ENCODE results near the gene PRR35. TPM values are rescaled to one million over a fixed set of nuclear protein-coding genes. Genes with fewer than 3 reads are reported as not detected.
A peak's percentile ranks its signal among the peaks of the same experiment; 100 is the strongest.

Gene PRR35
- 0.14 TPM in 1 of 2 replicates, not detected in the other for total RNA-seq

GRCh38 chr16:560204-560700 lies at the start of gene PRR35:
Gene PRR35 (plus strand): TSS chr16:560394. CDS start chr16:563295, 2,901 bp downstream.

GRCh38 chr16:527015-527903 lies 32.9 kb upstream of the PRR35 start, which contains the start of gene CAPN15:
Gene CAPN15 (plus strand): TSS chr16:527712. CDS start chr16:546839, 19,127 bp downstream.

GRCh38 chr16:566475-567372 lies 6.5 kb downstream of the PRR35 start, which contains the start of gene NHLRC4:
Gene NHLRC4 (plus strand): TSS chr16:567005. CDS start chr16:568048, 1,043 bp downstream.

GRCh38 chr16:569445-570254 lies 9.5 kb downstream of the PRR35 start, which contains the start of gene PIGQ:
Gene PIGQ (plus strand): TSS chr16:569968. CDS start chr16:574075, 4,107 bp downstream.

GRCh38 chr16:589658-590187 lies 29.5 kb downstream of the PRR35 start, which contains the start of gene RAB40C:
Gene RAB40C (plus strand): TSS chr16:590066. CDS start chr16:590292, 226 bp downstream.

Small RNA genes lying within 50 kb of the gene (small RNA-seq; reads per million reads assigned to genes)
- gene MIR3176 (ENCODE audit: low replicate concordance), result not detected
- 0.33 reads per million, percentile 3 among the genes with 10 or more reads in this experiment for gene MIR5587 (ENCODE audit: low replicate concordance)
- not detected for gene Z98883.1 (ENCODE audit: low replicate concordance)

Other genes with a start within 250 kb of the PRR35 start
- gene AXIN1, start 207.7 kb upstream of the PRR35 start, total RNA-seq, result 25.8 and 28.2 TPM in 2 replicates
- gene MRPL28, start 189.9 kb upstream of the PRR35 start, total RNA-seq, result 76.4 and 85.0 TPM in 2 replicates
- gene PGAP6, start 178.4 kb upstream of the PRR35 start, total RNA-seq, result 109 and 146 TPM in 2 replicates
- 96.1 and 115 TPM in 2 replicates for gene NME4, start 163.2 kb upstream of the PRR35 start, total RNA-seq
- 8.8 and 10.2 TPM in 2 replicates for gene DECR2, start 158.5 kb upstream of the PRR35 start, total RNA-seq
- gene RAB11FIP3, start 134.7 kb upstream of the PRR35 start, total RNA-seq, result 23.2 and 27.8 TPM in 2 replicates
- gene CAPN15, start 32.7 kb upstream of the PRR35 start, total RNA-seq, result 68.9 and 91.9 TPM in 2 replicates
- 2.6 TPM in 2 replicates for gene NHLRC4, start 6.6 kb downstream of the PRR35 start, total RNA-seq
- gene PIGQ, start 9.6 kb downstream of the PRR35 start, total RNA-seq, result 27.8 and 33.5 TPM in 2 replicates
- gene RAB40C, start 29.7 kb downstream of the PRR35 start, total RNA-seq, result 15.3 and 16.5 TPM in 2 replicates
- gene WFIKKN1, start 70.6 kb downstream of the PRR35 start, total RNA-seq, result 0.14 and 0.22 TPM in 2 replicates
- 99.1 and 106 TPM in 2 replicates for gene METTL26, start 75.9 kb downstream of the PRR35 start, total RNA-seq
- gene MCRIP2, start 81.4 kb downstream of the PRR35 start, total RNA-seq, result 11.5 and 16.6 TPM in 2 replicates
- gene WDR90, start 89.0 kb downstream of the PRR35 start, total RNA-seq, result 12.3 and 22.6 TPM in 2 replicates
- 56.5 and 67.4 TPM in 2 replicates for gene RHOT2, start 107.7 kb downstream of the PRR35 start, total RNA-seq
- 2.3 and 2.4 TPM in 2 replicates for gene RHBDL1, start 115.3 kb downstream of the PRR35 start, total RNA-seq
- 91.5 and 131 TPM in 2 replicates for gene STUB1, start 120.0 kb downstream of the PRR35 start, total RNA-seq
- gene JMJD8, start 123.9 kb downstream of the PRR35 start, total RNA-seq, result 45.7 and 62.3 TPM in 2 replicates
- 12.9 and 15.8 TPM in 2 replicates for gene WDR24, start 130.0 kb downstream of the PRR35 start, total RNA-seq
- 0.22 TPM in 1 of 2 replicates, not detected in the other for gene FBXL16, start 145.4 kb downstream of the PRR35 start, total RNA-seq
- 10.1 and 40.1 TPM in 2 replicates for gene METRN, start 154.7 kb downstream of the PRR35 start, total RNA-seq
- gene ANTKMT, start 160.8 kb downstream of the PRR35 start, total RNA-seq, result 25.4 and 30.6 TPM in 2 replicates
- gene CCDC78, start 166.0 kb downstream of the PRR35 start, total RNA-seq, result 1.1 and 3.1 TPM in 2 replicates
- 8.3 and 23.4 TPM in 2 replicates for gene HAGHL, start 166.7 kb downstream of the PRR35 start, total RNA-seq
- 25.2 and 40.8 TPM in 2 replicates for gene CIAO3, start 180.6 kb downstream of the PRR35 start, total RNA-seq
- gene MSLN, start 200.3 kb downstream of the PRR35 start, total RNA-seq, result not detected in 2 replicates
- 33.3 and 54.4 TPM in 2 replicates for gene RPUSD1, start 228.0 kb downstream of the PRR35 start, total RNA-seq
- gene CHTF18, start 228.2 kb downstream of the PRR35 start, total RNA-seq, result 2.2 and 36.9 TPM in 2 replicates
- gene GNG13, start 240.3 kb downstream of the PRR35 start, total RNA-seq, result not detected in 2 replicates

Measured in placental pericyte (primary cell).